Glomerular endothelial cell (primary cell): ENCODE measurements around the gene CRLF2. TPM values are rescaled to one million over a fixed set of nuclear protein-coding genes. Genes with fewer than 3 reads are reported as not detected.
"Not testable (repeated sequence)": the region's sequence is repeated elsewhere in the genome, so short reads cannot be mapped to it uniquely, and the experiment has no call there.

Source experiments
- DNase-seq: peaks from one replicate; pipeline ENCODE4 v3.0.0-alpha.2; 2011; ENCODE audit warnings: low read depth, low spot score; ENCODE audit errors: extremely low read depth
- total RNA-seq: library from RNA; depleted of rRNA; stranded (reverse); fragments of >200 nt; gene quantifications from 2 replicates; pipeline ENCODE4 v1.2.3, GENCODE V29; 2015

The CRLF2 gene
- total RNA-seq, 1 donor from 2014 or later, result not detected

DNA sequence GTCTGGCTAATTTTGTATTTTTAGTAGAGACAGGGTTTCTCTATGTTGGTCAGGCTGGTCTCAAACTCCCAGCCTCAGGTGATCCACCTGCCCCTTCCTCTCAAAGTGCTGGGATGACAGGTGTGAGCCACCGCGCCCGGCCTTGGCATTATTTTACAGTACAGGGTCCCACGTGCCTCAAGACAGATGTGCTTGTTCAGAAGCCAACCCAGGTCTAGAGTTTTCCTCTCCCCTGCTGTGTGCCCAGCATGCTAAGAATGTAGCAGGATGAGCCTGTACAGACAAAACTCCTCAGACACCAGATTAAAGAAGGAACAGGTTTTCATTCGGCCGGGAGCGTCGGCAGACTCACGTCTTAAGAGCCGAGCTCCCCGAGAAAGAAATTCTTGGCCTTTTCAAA, 42.2 kb downstream of the CRLF2 start:
- DNase-seq, result no peak

DNA sequence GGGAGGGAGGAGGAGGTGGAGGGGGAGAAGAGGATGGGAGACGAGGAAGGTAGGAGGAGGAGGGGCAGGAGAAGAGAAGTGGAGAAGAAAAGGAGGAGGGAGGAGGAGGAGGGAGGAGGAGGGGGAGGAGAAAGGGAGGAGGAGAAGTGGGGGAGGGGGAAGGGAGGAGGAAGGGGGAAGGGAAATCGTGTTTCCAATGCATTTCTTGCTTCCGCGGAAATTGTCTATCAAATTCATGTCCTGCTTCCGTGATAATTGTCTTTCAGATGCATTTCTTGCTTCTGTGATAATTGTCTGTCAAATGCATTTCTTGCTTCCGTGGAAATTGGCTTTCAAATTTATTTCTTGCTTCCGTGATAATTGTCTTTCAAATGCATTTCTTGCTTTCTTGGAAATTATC, 43.3 kb downstream of the CRLF2 start:
- no peak for DNase-seq

DNA sequence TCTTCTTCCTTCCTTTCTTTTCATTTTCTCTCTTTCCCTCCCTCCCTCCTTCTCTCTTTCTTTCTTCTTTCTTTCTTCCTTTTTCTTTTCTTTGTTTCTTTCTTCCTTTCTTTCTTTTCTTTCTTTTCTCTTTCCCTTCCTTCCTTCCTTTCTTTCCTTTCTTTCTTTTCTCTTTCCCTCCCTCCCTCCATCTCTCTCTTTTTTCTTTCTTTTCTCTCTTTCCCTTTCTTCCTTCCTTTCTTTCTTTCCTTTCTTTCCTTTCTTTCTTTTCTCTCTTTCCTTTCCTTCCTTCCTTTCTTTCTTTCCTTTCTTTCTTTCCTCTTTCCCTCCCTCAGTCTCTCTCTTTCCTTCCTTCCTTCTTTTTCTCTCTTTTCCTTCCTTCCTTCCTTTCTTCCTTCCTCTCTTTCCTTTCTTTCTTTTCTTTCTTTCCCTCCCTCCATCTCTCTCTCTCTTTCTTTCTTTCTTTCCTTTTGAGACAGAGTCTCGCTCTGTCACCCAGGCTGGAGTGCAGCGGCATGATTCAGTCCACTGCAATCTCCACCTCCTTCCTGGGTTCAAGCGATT, 44.4 kb downstream of the CRLF2 start:
- DNase-seq, result no peak

GRCh38 chrX:1167466-1167865, 45.0 kb downstream of the CRLF2 start:
- DNase-seq, result no peak

DNA sequence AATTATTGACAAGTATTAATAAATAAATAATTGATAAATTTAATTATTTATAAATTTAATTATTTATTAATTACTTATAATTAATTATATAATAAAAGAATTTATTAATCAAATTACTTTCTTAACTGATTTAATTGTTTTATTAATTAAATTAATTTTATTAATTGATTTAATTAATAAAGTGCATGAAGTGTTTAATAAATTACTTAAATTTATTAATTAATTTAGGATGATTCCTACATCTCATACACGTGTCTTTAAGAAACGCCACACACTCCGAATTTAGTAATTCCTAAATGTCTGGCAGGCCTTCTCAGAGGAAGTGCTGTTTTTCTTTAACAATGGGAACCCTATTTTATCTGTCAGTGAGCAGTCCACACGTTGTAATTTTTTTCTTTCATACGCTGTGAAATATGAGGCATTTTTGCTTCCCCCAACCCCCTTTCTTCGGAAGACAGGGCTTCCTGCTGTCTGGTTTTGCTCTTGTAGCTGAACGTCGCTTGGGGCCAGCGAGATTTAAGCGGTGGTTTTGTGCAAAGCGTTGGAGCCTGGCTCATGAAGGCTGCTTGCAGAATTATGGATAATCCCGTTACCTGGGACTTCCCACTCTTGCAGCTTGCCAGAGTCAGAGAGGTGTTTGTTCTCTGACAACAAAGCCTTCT, 46.8 kb downstream of the CRLF2 start:
- no peak for DNase-seq

DNA sequence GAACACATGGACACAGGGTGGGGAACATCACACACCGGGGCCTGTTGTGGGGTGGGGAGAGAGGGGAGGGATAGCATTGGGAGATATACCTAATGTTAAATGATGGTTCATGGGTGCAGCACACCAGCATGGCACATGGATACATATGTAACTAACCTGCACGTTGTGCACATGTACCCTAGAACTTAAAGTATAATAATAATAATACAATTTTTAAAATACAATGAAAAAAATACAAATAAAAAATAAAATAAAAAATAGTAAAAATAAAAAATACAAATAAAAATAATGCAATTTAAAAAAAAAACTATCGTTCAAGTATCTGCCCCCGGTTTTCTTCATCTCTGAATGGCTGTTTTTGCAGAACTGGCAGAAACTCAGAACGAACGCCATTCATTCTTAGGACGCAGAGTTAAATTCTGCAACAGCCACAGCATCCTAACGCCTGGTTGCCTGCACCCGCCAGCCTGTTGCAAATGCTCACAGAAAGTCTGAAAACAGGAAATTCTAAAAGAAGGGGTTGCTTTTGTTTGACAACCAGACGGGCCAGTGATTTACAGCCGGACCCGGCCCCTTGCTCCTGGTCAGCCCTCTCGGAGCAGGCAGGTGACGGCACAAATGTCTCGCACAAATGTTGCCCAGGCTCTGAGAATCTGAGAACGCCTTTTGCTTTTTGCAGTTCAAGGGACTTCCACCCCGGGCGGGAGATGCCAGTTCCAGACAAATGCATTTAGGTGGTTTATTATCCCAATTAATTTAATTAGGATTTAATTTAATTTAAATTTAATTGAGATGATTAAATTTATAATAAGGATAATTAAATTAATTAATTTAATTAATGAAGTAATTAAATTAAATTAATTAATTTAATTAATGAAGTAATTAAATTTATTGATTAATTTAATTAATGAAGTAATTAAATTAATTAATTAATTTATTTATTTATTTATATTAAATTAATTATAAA, 47.8 kb downstream of the CRLF2 start:
- no peak for DNase-seq

DNA sequence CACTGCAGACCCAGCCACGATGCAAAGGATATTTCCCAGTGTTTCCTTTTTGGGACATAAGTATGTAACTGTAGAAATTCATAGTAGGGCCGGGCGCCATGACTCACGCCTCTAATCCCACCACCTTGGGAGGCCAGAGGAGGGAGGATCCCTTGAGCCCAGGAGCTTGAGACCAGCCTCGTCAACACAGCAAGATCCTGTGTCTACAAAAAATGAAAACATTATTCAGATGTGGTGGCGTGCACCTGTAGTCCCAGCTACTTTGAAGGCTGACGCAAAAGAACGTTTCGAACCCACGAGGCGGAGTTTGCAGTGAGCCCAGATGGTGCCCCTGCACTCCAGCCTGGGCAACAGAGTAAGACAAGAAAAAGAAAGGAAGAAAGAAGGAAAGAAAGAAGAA, 49.2 kb downstream of the CRLF2 start:
- no peak for DNase-seq

DNA sequence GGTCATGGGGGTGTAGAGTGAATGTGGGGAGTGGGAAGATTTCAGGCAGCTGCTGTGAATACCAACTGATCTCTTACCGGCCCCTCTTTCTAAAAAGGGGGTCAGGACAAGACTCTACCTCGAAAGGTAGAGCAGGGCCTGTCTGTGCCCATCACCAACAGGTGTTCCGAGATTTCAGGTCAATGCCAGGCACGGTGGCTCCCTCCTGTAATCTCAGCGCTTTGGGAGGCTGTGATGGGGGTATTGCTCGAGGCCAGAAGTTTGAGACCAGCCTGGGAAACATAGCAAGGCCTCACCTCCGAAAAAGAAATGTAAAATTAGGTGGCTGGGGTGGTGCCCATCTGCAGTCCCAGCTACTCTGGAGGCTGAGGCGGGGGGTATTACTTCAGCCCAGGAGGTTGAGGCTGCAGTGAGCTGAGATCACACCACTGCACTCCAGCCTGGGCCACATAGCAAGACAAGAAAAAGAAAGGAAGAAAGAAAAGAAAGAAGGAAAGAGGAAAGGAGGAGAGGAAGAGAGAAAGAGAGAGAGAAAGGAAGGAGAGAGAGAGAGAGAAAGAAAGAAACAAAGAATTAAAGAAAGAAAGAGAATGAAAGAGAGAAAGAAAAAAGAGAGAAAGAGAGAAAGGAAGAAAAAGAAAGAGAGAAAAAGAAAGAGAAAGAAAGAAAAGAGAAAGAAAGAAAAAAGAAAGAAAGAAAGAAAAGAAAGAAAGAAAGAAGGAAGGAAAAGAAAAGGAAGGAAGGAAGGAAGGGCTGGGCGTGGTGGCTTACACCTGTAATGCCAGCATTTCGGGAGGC, 50.1 kb downstream of the CRLF2 start:
- no peak for DNase-seq

DNA sequence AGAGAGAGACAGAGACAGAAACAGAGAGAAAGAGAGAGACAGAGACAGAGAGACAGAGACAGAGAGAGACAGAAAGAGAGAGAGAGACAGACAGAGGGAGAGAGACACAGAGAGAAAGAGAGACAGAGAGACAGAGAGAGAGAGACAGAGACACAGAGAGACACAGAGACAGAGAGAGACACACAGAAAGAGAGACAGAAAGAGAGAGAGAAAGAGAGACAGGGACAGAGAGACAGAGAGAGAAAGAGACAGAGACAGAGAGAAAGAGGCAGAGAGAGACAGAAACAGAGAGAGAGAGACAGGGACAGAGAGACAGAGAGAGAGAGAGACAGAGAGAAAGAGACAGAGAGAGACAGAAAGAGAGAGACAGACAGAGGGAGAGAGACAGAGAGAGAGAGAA, 52.9 kb downstream of the CRLF2 start:
- no peak for DNase-seq

- DNase-seq, result not testable (repeated sequence)
Measured at GRCh38 chrX:1156681-1157455, 55.6 kb downstream of the CRLF2 start.

GRCh38 chrX:1153940-1154339, 58.5 kb downstream of the CRLF2 start:
- DNase-seq, result no peak

DNA sequence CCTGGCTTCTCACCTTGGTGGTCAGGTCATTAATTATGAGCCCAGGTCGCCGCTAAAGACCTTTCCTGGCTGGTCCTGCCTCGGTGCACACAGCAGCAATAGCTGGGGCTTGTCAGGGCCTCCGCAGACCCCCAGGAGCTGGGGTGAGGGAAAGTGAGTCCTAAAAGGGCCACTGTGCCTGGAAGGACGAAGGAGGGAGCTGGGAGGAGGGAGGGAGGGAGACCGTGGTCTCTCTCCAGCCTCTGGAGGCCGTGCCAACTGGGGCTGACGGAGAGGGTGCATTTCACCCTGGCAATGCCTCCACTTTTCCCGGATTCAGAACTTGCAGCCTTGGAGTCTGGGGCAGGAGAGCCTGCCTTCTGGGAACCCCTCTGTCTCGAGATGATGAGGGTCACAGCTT, 60.4 kb downstream of the CRLF2 start:
- no peak for DNase-seq

GRCh38 chrX:1151378-1152077, 60.9 kb downstream of the CRLF2 start:
- no peak for DNase-seq

- no peak for DNase-seq
Measured at GRCh38 chrX:1150569-1151347, 61.7 kb downstream of the CRLF2 start.

DNA sequence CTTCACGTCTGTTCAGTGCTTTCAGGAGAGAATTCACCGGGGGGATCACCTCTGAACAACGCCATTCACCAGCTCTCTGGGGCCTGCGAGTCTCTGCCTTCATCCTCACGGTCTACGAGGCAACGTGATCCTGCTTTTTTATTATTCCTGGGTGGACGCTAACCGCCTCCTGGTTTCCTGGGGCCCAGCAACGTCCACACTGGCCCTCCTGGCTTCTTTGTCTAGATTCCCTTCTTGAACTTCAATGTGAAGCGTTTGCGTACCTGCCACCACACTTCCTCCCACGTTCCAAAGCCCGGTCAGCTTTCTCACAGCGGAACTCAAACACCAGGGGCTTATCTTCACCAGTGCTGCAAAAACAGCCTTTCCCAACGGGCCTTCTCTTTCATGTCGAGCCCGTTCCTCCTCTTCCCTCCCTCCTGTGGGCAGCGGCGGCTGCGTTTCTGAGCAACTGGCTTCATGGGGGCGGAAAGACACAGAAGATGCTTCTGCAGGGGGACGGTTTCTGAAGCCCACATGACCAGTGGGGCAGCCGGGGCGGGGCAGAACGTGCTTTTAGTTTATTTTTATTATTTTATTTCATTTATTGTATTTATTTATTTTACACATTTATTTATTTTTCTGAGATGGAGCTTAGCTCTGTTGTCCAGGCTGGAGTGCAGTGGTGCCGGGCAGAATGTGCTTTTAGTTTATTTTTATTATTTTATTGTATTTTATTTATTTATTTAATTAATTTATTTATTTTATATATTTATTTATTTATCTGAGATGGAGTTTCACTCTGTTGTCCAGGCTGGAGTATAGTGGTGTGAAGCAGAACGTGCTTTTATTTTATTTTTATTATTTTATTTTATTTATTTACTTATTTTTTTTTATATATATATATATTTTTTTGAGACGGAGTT, 64.6 kb downstream of the CRLF2 start:
- no peak for DNase-seq

- DNase-seq, result no peak
Measured at GRCh38 chrX:1144293-1144692, 68.2 kb downstream of the CRLF2 start.
